Measurements from ENCODE around the gene PMEPA1. TPM values are rescaled to one million over a fixed set of nuclear protein-coding genes. Genes with fewer than 3 reads are reported as not detected.

Gene PMEPA1
- polyA plus RNA-seq, 1 experiment = 4.3 TPM

DNA sequence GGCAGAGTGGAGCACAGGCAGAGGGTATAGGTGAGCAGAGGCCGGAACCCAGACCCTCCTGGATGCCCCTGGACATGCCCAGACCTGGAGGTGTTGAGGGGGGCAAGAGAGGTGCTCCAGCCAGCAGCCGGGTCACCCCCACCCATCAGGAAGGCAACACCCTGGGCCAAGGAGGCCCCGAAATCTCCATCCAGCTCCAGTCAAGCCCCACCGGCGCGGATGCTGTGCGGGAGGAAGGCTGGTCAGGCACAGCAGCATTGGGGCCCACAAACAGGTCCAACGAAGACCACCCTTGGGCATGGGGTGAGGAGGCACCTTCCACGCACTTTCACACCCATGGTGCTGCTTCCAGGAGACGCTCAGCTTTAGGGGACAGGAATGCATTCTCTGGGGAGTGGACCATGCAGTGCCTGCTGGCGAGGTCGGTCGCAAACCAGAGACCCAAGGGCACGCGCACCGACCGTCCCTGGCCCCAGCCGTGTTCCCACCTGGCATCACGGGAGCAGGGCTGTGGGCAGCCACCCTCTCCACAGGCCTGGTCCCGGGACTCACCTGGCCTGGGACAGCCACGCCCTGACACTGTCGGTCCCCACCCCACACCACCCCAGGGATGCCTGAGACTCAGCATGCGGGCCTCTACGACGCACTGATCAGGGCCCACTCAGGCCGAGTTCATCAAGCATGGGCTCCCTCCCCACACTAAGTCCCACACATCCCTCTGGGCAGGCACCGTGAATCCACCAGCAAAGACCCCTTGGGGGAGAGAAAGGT is 45.9 kb downstream of the PMEPA1 start:
- TF ChIP-seq, protein P1, sequence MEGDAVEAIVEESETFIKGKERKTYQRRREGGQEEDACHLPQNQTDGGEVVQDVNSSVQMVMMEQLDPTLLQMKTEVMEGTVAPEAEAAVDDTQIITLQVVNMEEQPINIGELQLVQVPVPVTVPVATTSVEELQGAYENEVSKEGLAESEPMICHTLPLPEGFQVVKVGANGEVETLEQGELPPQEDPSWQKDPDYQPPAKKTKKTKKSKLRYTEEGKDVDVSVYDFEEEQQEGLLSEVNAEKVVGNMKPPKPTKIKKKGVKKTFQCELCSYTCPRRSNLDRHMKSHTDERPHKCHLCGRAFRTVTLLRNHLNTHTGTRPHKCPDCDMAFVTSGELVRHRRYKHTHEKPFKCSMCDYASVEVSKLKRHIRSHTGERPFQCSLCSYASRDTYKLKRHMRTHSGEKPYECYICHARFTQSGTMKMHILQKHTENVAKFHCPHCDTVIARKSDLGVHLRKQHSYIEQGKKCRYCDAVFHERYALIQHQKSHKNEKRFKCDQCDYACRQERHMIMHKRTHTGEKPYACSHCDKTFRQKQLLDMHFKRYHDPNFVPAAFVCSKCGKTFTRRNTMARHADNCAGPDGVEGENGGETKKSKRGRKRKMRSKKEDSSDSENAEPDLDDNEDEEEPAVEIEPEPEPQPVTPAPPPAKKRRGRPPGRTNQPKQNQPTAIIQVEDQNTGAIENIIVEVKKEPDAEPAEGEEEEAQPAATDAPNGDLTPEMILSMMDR (IDR thresholded peaks at IDR 0.05; ENCODE audit: low read depth, low read length) = no peak
- Histone ChIP-seq H3K27ac (ENCODE audit: low read depth, low read length) (no peak overlapping the region), H3K4me3 (ENCODE audit: low read depth, low read length) (no peak overlapping the region), H3K9me3 (ENCODE audit: control insufficient read depth, insufficient read depth, low read length) (peaks cover 4% of the 10 kb centered on the region; the same call in 1 of the 2 replicates), H3K27me3 (ENCODE audit: control insufficient read depth, insufficient read depth, low read length) (no peaks in the 10 kb centered on the region)
- CTCF ChIA-PET = no interaction called here
- DNase-seq (ENCODE audit: low read depth, low spot score) = no peak
- POLR2A ChIA-PET = no interaction called here

DNA sequence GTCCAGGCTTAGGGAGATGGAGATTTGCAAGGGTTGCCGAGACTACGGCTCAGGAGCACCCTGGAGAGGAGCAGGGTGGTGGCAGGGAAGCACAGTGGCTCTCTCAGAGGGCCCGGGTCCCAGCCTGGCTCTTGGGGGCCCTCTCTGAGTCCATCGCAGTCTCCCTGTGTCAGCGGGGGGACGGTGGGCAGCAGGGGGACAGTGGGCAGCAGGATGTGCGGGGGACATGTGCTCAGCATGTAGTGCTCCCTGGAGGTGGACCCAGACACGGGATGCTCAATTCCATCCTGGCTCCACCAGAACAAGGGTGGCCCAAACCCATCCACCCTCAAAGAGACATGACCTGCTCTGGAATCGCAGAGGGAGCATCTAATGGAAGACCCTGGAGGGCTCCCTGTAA is 46.6 kb downstream of the PMEPA1 start:
- TF ChIP-seq, protein P1 (IDR thresholded peaks at IDR 0.05; ENCODE audit: low read depth, low read length) = no peak
- no peak overlapping the region for H3K4me3 ChIP-seq (ENCODE audit: low read depth, low read length)

DNA sequence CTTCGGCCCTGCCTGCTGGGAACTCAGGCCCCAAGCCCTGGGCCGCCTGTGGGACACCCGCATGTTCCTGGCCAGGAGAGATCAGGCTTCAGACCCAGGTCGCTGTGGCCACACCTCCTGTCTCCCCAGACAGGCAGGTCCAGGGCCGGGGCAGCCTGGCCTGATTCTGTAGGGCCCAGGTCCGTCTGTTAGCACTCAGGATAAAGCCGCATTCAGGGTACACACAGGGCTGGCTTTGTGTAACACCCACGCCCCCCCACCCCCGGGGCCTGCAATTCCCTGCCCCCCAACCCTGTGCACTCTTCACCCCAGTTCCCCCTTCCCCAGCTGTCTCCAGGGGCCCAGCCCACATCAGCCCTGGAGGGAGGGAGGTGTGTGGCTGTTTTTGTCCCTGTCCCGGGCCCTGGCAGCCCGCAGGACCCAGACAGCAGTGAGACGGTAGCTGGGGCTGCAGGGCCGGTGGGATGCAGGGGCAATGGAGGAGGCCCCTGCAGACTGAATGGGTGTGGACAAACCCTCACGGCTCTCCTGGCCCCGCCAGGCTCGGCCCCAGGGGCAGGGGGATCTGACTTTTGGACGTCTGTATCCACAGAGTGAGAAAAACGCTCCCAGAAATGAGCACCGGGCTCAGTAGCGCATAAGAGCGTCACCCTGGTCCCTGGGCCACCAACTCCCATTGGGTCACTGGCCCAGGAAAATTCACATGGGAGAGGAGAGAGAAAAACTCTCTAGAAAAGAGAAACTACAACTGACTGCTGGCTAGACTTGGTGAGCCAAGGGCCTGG is 47.2 kb downstream of the PMEPA1 start:
- DNase-seq (ENCODE audit: low read depth, low spot score) = no peak
- ChIA-PET POLR2A (no interaction called here), CTCF (no interaction called here)
- H3K4me3 ChIP-seq (ENCODE audit: low read depth, low read length) = no peak overlapping the region
- no peaks in the 10 kb centered on the region for H3K27me3 ChIP-seq (ENCODE audit: control insufficient read depth, insufficient read depth, low read length)
- TF ChIP-seq, protein P1 (IDR thresholded peaks at IDR 0.05; ENCODE audit: low read depth, low read length) = no peak
- H3K27ac ChIP-seq (ENCODE audit: low read depth, low read length) = no peak overlapping the region
- peaks cover 4% of the 10 kb centered on the region; the same call in 1 of the 2 replicates for H3K9me3 ChIP-seq (ENCODE audit: control insufficient read depth, insufficient read depth, low read length)

More for the DNA sequence above, 46.6 kb downstream of the PMEPA1 start:
- Histone ChIP-seq H3K27me3 (ENCODE audit: control insufficient read depth, insufficient read depth, low read length) (no peaks in the 10 kb centered on the region), H3K27ac (ENCODE audit: low read depth, low read length) (no peak overlapping the region), H3K9me3 (ENCODE audit: control insufficient read depth, insufficient read depth, low read length) (peaks cover 4% of the 10 kb centered on the region; the same call in 1 of the 2 replicates)
- ChIA-PET POLR2A (no interaction called here), CTCF (no interaction called here)
- no peak for DNase-seq (ENCODE audit: low read depth, low spot score)

DNA sequence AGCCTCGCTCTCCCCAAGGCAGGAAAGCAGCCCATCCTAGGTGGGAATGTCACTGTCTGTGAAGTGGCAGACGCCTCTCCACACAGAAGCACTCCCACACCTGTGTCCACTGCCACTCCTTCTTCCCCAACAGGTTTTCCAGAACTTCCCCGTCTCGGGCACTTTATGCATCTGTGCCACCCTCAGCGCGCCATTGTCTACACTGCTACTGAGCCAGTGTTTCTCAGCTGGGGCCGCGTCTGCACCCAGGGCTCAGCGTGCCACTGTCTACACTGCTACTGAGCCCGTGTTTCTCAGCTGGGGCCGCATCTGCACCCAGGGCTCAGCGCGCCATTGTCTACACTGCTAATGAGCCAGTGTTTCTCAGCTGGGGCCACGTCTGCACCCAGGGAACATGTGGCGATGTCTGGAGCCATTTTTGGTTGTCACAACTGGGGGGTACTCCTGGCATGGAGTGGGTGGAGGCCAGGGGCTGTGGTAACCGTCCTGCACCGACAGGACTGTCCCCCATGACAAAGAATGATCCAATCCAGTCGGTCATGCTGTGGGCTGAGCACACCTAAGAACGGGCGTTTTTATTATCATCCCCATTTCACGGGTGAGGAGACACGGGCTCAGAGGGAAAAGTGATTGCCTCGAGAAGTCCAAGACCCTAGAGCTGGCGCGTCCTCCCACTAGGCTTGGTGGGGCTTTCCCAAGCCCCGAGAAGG is 47.9 kb downstream of the PMEPA1 start:
- H3K27ac ChIP-seq (ENCODE audit: low read depth, low read length) = no peak overlapping the region
- CTCF ChIA-PET = no interaction called here
- H3K27me3 ChIP-seq (ENCODE audit: control insufficient read depth, insufficient read depth, low read length) = no peaks in the 10 kb centered on the region
- H3K4me3 ChIP-seq (ENCODE audit: low read depth, low read length) = no peak overlapping the region
- TF ChIP-seq, protein P1 (IDR thresholded peaks at IDR 0.05; ENCODE audit: low read depth, low read length) = no peak
- POLR2A ChIA-PET = no interaction called here
- H3K9me3 ChIP-seq (ENCODE audit: control insufficient read depth, insufficient read depth, low read length) = peaks cover 4% of the 10 kb centered on the region; the same call in 1 of the 2 replicates
- DNase-seq (ENCODE audit: low read depth, low spot score) = no peak
